Loucy (cell line): ENCODE data around the gene COL4A5.

Source experiments
- CTCF ChIP-seq: fragments of 200-600 bp; sonication (generic); conservative IDR thresholded peaks from 2 replicates; pipeline ENCODE4 v1.5.1; 2014; ENCODE audit warnings: mild to moderate bottlenecking, antibody characterized with exemption, low read length
- EZH2phosphoT487 ChIP-seq: fragments of 200-600 bp; IDR thresholded peaks from 2 replicates; pipeline ENCODE4 v1.6.1; 2018; ENCODE audit warnings: antibody characterized with exemption, mild to moderate bottlenecking, moderate library complexity, borderline replicate concordance

- TF ChIP-seq CTCF (no peak), EZH2phosphoT487 (no peak)
Measured at GRCh38 chrX:108439961-108440696, 491 bp downstream of the COL4A5 start.
